Middle frontal gyrus (tissue), 1 donor: ENCODE measurements around the gene POM121L2.

Experiments used
- DNase-seq: peaks from one replicate; pipeline ENCODE4 v3.0.0-alpha.2; 2015; ENCODE audit warnings: low spot score; ENCODE audit errors: extremely low spot score

Gene POM121L2

GRCh38 chr6:27312146-27312949, at the start of gene POM121L2:
Gene POM121L2, minus strand, starts transcription at chr6:27312273. Its CDS starts 103 bp downstream, at chr6:27312170.
- DNase-seq: no peak

GRCh38 chr6:27359231-27359630, 47.2 kb upstream of the POM121L2 start:
- DNase-seq: no peak

- no peak for DNase-seq
Measured at GRCh38 chr6:27358786-27359185, 46.7 kb upstream of the POM121L2 start.

- no peak for DNase-seq
Measured at GRCh38 chr6:27352850-27353249, 40.8 kb upstream of the POM121L2 start.

- no peak for DNase-seq
Measured at GRCh38 chr6:27334141-27334540, 22.1 kb upstream of the POM121L2 start.

GRCh38 chr6:27333642-27334040, 21.6 kb upstream of the POM121L2 start:
- no peak for DNase-seq

- no peak for DNase-seq
Measured at GRCh38 chr6:27332692-27333641, 20.9 kb upstream of the POM121L2 start.

GRCh38 chr6:27327023-27327738, 15.1 kb upstream of the POM121L2 start:
- DNase-seq: no peak

- DNase-seq: no peak
Measured at GRCh38 chr6:27321901-27322300, 9.8 kb upstream of the POM121L2 start.

- no peak for DNase-seq
Measured at GRCh38 chr6:27321370-27321769, 9.3 kb upstream of the POM121L2 start.

GRCh38 chr6:27318973-27319372, 6.9 kb upstream of the POM121L2 start:
- no peak for DNase-seq

- DNase-seq: no peak
Measured at GRCh38 chr6:27314046-27314445, 2.0 kb upstream of the POM121L2 start.

- no peak for DNase-seq
Measured at GRCh38 chr6:27312950-27313271, 838 bp upstream of the POM121L2 start.

GRCh38 chr6:27311806-27312145, 297 bp downstream of the POM121L2 start:
- no peak for DNase-seq

GRCh38 chr6:27303613-27304272, 8.3 kb downstream of the POM121L2 start:
- DNase-seq: no peak

GRCh38 chr6:27297857-27298730, 14.0 kb downstream of the POM121L2 start:
- no peak for DNase-seq

GRCh38 chr6:27297484-27297856, 14.6 kb downstream of the POM121L2 start:
- no peak for DNase-seq

- no peak for DNase-seq
Measured at GRCh38 chr6:27296106-27296783, 15.8 kb downstream of the POM121L2 start.

- DNase-seq: no peak
Measured at GRCh38 chr6:27295301-27296079, 16.6 kb downstream of the POM121L2 start.
